H1 (cell line): ENCODE measurements around the gene ALLC. TPM values are rescaled to one million over a fixed set of nuclear protein-coding genes. Genes with fewer than 3 reads are reported as not detected.

ENCODE experiments used
- CTCF ChIA-PET: fragments of 300-600 bp; sonication (Branson Sonifier 250); formaldehyde crosslinking; loops from one replicate; lab custom pipeline; 2021; ENCODE audit not compliant: partially characterized antibody; lab: Charles Lee
- POLR2A ChIA-PET: fragments of 300-600 bp; sonication (Branson Sonifier 250); formaldehyde crosslinking; loops from one replicate; lab custom pipeline; 2021; ENCODE audit warnings: inconsistent platforms; ENCODE audit not compliant: partially characterized antibody; lab: Charles Lee
- DNase-seq, 2 experiments: peaks; one replicate each; pipeline versions ENCODE4 v3.0.0 to v3.0.0-alpha.2; 2010 to 2022; ENCODE audit warnings: low spot score in 2 of 2, low read depth in 1 of 2, mixed read lengths in 1 of 2
- FAIRE-seq: peaks from 2 replicates; lab custom pipeline; 2011; peaks lifted over from hg19 to GRCh38; lab: Jason Lieb, UNC
- H2AFZ ChIP-seq: 2 replicates; pipeline ENCODE4 v1.8.1; 2012; ENCODE audit warnings: low read length, inconsistent platforms
- H2AK5ac ChIP-seq: 2 replicates; pipeline ENCODE4 v1.6.1; 2013; ENCODE audit warnings: low read depth, low read length
- H2BK120ac ChIP-seq: replicated peaks from 2 replicates; pipeline ENCODE3; 2013; ENCODE audit warnings: low read depth, low read length, inconsistent platforms
- H2BK12ac ChIP-seq: 2 replicates; pipeline ENCODE4 v1.6.1; 2013; ENCODE audit warnings: low read depth, low read length
- H2BK15ac ChIP-seq: 2 replicates; pipeline ENCODE4 v1.6.1; 2013; ENCODE audit warnings: low read length
- H2BK20ac ChIP-seq: 2 replicates; pipeline ENCODE4 v1.6.1; 2013; ENCODE audit warnings: low read length
- H2BK5ac ChIP-seq: 2 replicates; pipeline ENCODE4 v1.6.1; 2013; ENCODE audit warnings: low read depth, low read length
- H3K14ac ChIP-seq: 2 replicates; pipeline ENCODE4 v1.6.1; 2013; ENCODE audit warnings: inconsistent platforms; ENCODE audit not compliant: insufficient read length
- H3K18ac ChIP-seq: 2 replicates; pipeline ENCODE4 v1.6.1; 2013; ENCODE audit warnings: low read length; ENCODE audit errors: extremely low read depth
- H3K23ac ChIP-seq: 2 replicates; pipeline ENCODE4 v1.6.1; 2013; ENCODE audit warnings: inconsistent platforms; ENCODE audit not compliant: insufficient read length
- H3K23me2 ChIP-seq: 2 replicates; pipeline ENCODE4 v1.6.1; 2013; ENCODE audit warnings: low read depth, low read length
- H3K27ac ChIP-seq: 2 replicates; pipeline ENCODE4 v1.6.1; 2011; ENCODE audit warnings: low read depth, low read length, inconsistent platforms
- H3K27me3 ChIP-seq, 4 experiments: replicated peaks in 1 of 4; 1 replicate in 1 of 4; 2 replicates in 3 of 4; pipeline versions ENCODE4 v1.6.1 to v1.8.1; 2011 to 2013; ENCODE audit warnings: low read length in 3 of 4, mild to moderate bottlenecking in 3 of 4, inconsistent platforms in 2 of 4, mixed read lengths in 2 of 4, moderate library complexity in 1 of 4; ENCODE audit not compliant: control insufficient read depth in 3 of 4, insufficient read depth in 3 of 4; ENCODE audit errors: extremely low read depth in 1 of 4
- H3K36me3 ChIP-seq, 4 experiments: 2 replicates each; pipeline versions ENCODE4 v1.6.1 to v1.8.1; 2011 to 2013; ENCODE audit warnings: mild to moderate bottlenecking in 4 of 4, low read length in 3 of 4, moderate library complexity in 2 of 4, control low read depth in 1 of 4, inconsistent platforms in 1 of 4; ENCODE audit not compliant: insufficient read depth in 4 of 4, control insufficient read depth in 2 of 4
- H3K4ac ChIP-seq: replicated peaks from 2 replicates; pipeline ENCODE3; 2013; ENCODE audit warnings: low read length, low read depth, mixed read lengths, inconsistent platforms; ENCODE audit not compliant: insufficient read length
- H3K4me1 ChIP-seq, 4 experiments: replicated peaks in 1 of 4; 1 replicate in 1 of 4; 2 replicates in 3 of 4; pipeline versions ENCODE4 v1.6.1 to v1.8.1; 2011 to 2013; ENCODE audit warnings: low read length in 3 of 4, inconsistent platforms in 2 of 4, mixed read lengths in 1 of 4; ENCODE audit not compliant: insufficient read depth in 4 of 4, control insufficient read depth in 3 of 4
- H3K4me2 ChIP-seq, 2 experiments: 2 replicates each; pipeline versions ENCODE4 v1.6.1 to v1.8.1; 2011 to 2013; ENCODE audit warnings: low read depth in 2 of 2, low read length in 2 of 2, control low read depth in 1 of 2, inconsistent platforms in 1 of 2, mild to moderate bottlenecking in 1 of 2; ENCODE audit not compliant: insufficient read depth in 1 of 2
- H3K4me3 ChIP-seq, 4 experiments: fragments of 200-600, 300-600 bp in 1 of 4; sonication (generic), shearing (Covaris generic), sonication (Bioruptor Twin) in 1 of 4; 2 replicates each; pipeline versions ENCODE4 v1.5.1 to v1.8.1; 2011 to 2016; ENCODE audit warnings: low read length in 4 of 4, low read depth in 3 of 4, control low read depth in 2 of 4, inconsistent platforms in 2 of 4, mild to moderate bottlenecking in 2 of 4, mixed read lengths in 1 of 4, moderate library complexity in 1 of 4; ENCODE audit not compliant: insufficient read depth in 2 of 4; ENCODE audit errors: extremely low read depth in 1 of 4
- H3K56ac ChIP-seq: replicated peaks from 2 replicates; pipeline ENCODE3; 2013; ENCODE audit warnings: low read depth, mild to moderate bottlenecking, mixed read lengths, low read length, inconsistent platforms; ENCODE audit not compliant: insufficient read length
- H3K79me1 ChIP-seq: 2 replicates; pipeline ENCODE4 v1.6.1; 2013; ENCODE audit warnings: low read depth, low read length, control low read depth
- H3K79me2 ChIP-seq, 2 experiments: 2 replicates each; pipeline versions ENCODE4 v1.6.1 to v1.8.1; 2012 to 2013; ENCODE audit warnings: low read length in 2 of 2, mild to moderate bottlenecking in 2 of 2, inconsistent platforms in 1 of 2; ENCODE audit not compliant: insufficient read depth in 2 of 2, control insufficient read depth in 1 of 2
- H3K9ac ChIP-seq, 4 experiments: replicated peaks in 1 of 4; 1 replicate in 1 of 4; 2 replicates in 3 of 4; pipeline versions ENCODE4 v1.6.1 to v1.8.1; 2011 to 2013; ENCODE audit warnings: low read depth in 3 of 4, low read length in 3 of 4, control low read depth in 2 of 4, mild to moderate bottlenecking in 2 of 4, moderate library complexity in 2 of 4, inconsistent platforms in 1 of 4; ENCODE audit errors: extremely low read depth in 1 of 4
- H3K9me3 ChIP-seq, 2 experiments: 2 replicates each; pipeline versions ENCODE4 v1.6.1 to v1.8.1; 2012 to 2013; ENCODE audit warnings: mild to moderate bottlenecking in 2 of 2, moderate library complexity in 2 of 2, control low read depth in 1 of 2, inconsistent platforms in 1 of 2, low read depth in 1 of 2, low read length in 1 of 2, mixed read lengths in 1 of 2; ENCODE audit not compliant: insufficient read depth in 2 of 2
- H4K20me1 ChIP-seq, 2 experiments: replicated peaks in 1 of 2; 2 replicates each; pipeline versions ENCODE3 to v1.8.1; 2011 to 2013; ENCODE audit warnings: inconsistent platforms in 2 of 2, low read length in 2 of 2, mild to moderate bottlenecking in 1 of 2; ENCODE audit not compliant: insufficient read depth in 2 of 2, control insufficient read depth in 1 of 2
- H4K5ac ChIP-seq: 2 replicates; pipeline ENCODE4 v1.6.1; 2013; ENCODE audit warnings: low read length, low read depth, mixed read lengths, inconsistent platforms; ENCODE audit not compliant: insufficient read length
- H4K8ac ChIP-seq: 2 replicates; pipeline ENCODE4 v1.8.0; 2013; ENCODE audit warnings: mild to moderate bottlenecking, moderate library complexity, low read length, inconsistent platforms; ENCODE audit not compliant: insufficient read depth; ENCODE audit errors: extremely low read depth
- H4K91ac ChIP-seq: replicated peaks from 2 replicates; pipeline ENCODE3; 2013; ENCODE audit warnings: low read length, mixed read lengths, inconsistent platforms; ENCODE audit not compliant: insufficient read length
- CHD1 ChIP-seq: IDR thresholded peaks from 2 replicates; pipeline ENCODE4 v1.6.1; 2012; ENCODE audit warnings: low read depth, low read length, improper control_type of control experiment
- POLR2A ChIP-seq, 2 experiments: IDR thresholded peaks; 1 replicate in 1 of 2; 2 replicates in 1 of 2; pipeline ENCODE4 v1.6.1; 2011; ENCODE audit warnings: low read depth in 2 of 2, low read length in 2 of 2, mild to moderate bottlenecking in 2 of 2; ENCODE audit errors: control extremely low read depth in 1 of 2
- WGBS, 2 experiments: shearing (Covaris generic) in 1 of 2; methylation state at CpG; one replicate each; pipeline versions ENCODE4 v1.1.6 to v1.1.7; 2013 to 2015; ENCODE audit warnings: low lambda C conversion rate in 2 of 2, mixed read lengths in 2 of 2, inconsistent platforms in 1 of 2, low coverage in 1 of 2, missing lambda C conversion rate in 1 of 2; ENCODE audit not compliant: insufficient replicate concordance in 2 of 2, insufficient coverage in 1 of 2, insufficient read length in 1 of 2; ENCODE audit errors: extremely low coverage in 1 of 2, missing lambda C conversion rate in 1 of 2; 5-methylcytosine and 5-hydroxymethylcytosine counted together
- polyA plus RNA-seq, 7 experiments: library from polyadenylated mRNA; depleted of rRNA in 3 of 7; stranded (reverse) in 5 of 7; unstranded in 2 of 7; fragments of >200 nt in 5 of 7; fragments of 200-250 nt in 2 of 7; gene quantifications; 1 replicate in 5 of 7; 2 replicates in 1 of 7; 4 replicates in 1 of 7; pipeline versions ENCODE4 v1.2.1 to v1.2.3, GENCODE V29; 2011 to 2013; ENCODE audit warnings: missing spikeins in 2 of 7, mixed read lengths in 2 of 7
- total RNA-seq: library from RNA; stranded (reverse); fragmentation: NEBNext Ultra II Directional; extraction: Animal tissue kit (Norgen Biotek cat#: 25700); gene quantifications from 2 replicates; pipeline ENCODE4 v1.2.1, GENCODE V29; 2021

Gene ALLC
- total and polyA plus RNA-seq, 2 of the 8 experiments (the other 6 are each of a cell fraction or from before 2014, with no cell fraction given) = not detected

GRCh38 chr2:3635171-3635974, 22.6 kb upstream of the ALLC start:
- Histone ChIP-seq H2AK5ac (no peak overlapping the region), H3K79me2 (no peaks in the 10 kb centered on the region), H4K5ac (no peak overlapping the region), H3K4me3 (no peak overlapping the region), H3K9me3 (no peaks in the 10 kb centered on the region), H3K4me2 (no peak overlapping the region), H3K18ac (no peak overlapping the region), H4K20me1 (no peaks in the 10 kb centered on the region), H3K56ac (no peak overlapping the region), H2BK5ac (no peak overlapping the region), H3K79me1 (no peaks in the 10 kb centered on the region), H3K14ac (no peak overlapping the region), H3K27me3 (no peaks in the 10 kb centered on the region; a peak in 1 of 7 replicates), H3K4me1 (no peaks in the 10 kb centered on the region; a peak in 1 of 7 replicates), H2BK20ac (no peak overlapping the region), H2AFZ (no peak overlapping the region), H3K27ac (no peak overlapping the region), H3K9ac (no peak overlapping the region; a peak in 1 of 7 replicates), H2BK12ac (no peak overlapping the region), H3K23me2 (no peaks in the 10 kb centered on the region), H4K8ac (no peak overlapping the region), H4K91ac (no peak overlapping the region), H2BK15ac (no peak overlapping the region), H3K23ac (no peak overlapping the region), H2BK120ac (no peak overlapping the region), H3K36me3 (no peaks in the 10 kb centered on the region), H3K4ac (no peak overlapping the region)
- CTCF ChIA-PET = interaction anchor here (3.2 to 3.4 kb wide), 2 partner anchors 10 to 15 kb away, joined by 11 to 12 read pairs; no protein-coding TSS in a partner anchor
- WGBS, 2 experiments = 90% methylated on average over 24 of the region's 29 CpGs; no CpG with 5 or more reads in 1 of the 2 experiments
- DNase-seq (peak in 1 of 2 experiments; percentile 45), FAIRE-seq (no peak)
- POLR2A ChIA-PET = interaction anchor here (1.2 to 2.7 kb wide), 2 partner anchors 16 to 59 kb away, joined by 3 to 8 read pairs; no protein-coding TSS in a partner anchor
- TF ChIP-seq POLR2A (IDR thresholded peaks at IDR 0.05; ENCODE audit: control extremely low read depth in 1 of 2, low read depth in 2 of 2, low read length in 2 of 2) (no peak), CHD1 (no peak)
